ENCODE data around the gene ZFYVE1.
"Not testable (repeated sequence)": the region's sequence is repeated elsewhere in the genome, so short reads cannot be mapped to it uniquely, and the experiment has no call there.

ZFYVE1 gene

DNA sequence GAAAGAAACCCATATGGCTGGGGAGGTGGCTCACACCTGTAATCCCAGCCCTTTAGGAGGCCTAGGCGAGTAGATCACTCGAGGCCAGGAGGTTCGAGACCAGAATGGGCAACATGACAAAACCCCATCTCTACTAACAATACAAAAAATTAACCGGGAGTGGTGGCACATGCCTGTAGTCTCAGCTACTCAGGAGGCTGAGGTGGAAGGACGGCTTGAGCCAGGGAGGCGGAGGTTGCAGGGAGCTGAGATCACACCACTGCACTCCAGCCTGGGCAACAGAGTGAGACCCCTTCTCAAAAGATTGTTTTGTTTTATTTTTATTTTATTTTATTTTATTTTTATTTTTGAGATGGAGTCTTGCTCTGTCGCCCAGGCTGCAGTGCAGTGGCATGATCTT, 15.7 kb downstream of the ZFYVE1 start:
- not testable (repeated sequence) for H3K4me3 ChIP-seq (ENCODE audit: low read length)

DNA sequence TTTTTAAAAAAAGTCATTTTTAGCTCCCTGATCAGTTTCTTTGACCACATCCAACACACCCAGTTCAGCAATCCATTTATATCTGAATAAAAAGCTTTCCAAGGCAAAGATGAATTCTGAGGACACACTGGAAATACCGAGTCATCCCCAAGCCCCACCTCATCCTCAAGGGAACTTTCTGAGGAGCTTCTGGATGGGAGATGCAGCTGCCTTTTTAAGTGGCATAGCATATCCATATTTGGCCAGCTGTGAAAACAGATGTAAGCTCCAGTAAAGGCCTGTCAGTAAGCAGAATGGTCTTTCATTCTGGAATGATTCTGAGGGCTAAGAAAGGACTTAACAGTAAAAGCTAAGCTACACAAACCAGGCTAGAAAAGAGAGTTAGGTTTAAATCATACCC, 18.4 kb downstream of the ZFYVE1 start:
- H3K4me3 ChIP-seq (ENCODE audit: low read length): no peak overlapping the region
- DNase-seq (ENCODE audit: low read depth, low spot score): no peak

More for the DNA sequence above, 15.7 kb downstream of the ZFYVE1 start:
- not testable (repeated sequence) for DNase-seq (ENCODE audit: low read depth, low spot score)

DNA sequence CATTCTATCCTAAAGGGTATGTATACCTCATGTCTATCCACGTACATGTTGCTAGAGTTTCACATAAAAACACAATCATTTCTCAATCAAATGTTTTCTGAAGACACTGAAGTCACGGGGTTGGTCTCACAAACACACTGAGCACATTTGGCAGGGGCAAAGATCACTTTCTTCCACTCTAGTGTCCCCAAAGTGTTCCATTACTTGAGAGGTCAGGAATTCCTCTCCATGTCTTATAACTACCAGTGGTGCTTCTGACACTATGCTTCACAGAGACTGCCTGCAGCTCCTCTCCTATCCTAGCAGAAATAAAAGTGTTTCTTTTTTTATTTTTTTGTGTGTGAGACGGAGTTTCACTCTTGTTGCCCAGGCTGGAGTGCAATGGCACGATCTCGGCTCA, 19.1 kb downstream of the ZFYVE1 start:
- no peak overlapping the region for H3K4me3 ChIP-seq (ENCODE audit: low read length)
- DNase-seq (ENCODE audit: low read depth, low spot score): no peak

DNA sequence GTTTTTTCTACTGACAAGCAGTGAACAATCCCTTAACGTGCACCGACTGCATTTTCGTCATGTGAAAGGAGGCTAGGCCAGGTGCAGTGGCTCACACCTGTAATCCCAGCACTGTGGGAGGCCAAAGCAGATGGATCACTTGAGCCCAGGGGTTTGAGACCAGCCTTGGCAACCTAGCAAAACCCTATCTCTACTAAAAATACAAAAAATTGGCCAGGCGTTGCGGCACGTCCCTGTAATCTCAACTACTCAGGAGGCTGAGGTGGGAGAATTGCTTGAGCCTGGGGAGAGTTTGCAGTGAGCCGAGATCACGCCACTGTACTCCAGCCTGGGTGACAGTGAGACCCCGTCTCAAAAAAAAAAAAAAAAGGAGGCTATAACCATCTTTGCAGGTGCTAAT, 22.3 kb downstream of the ZFYVE1 start:
- not testable (repeated sequence) for H3K4me3 ChIP-seq (ENCODE audit: low read length); DNase-seq (ENCODE audit: low read depth, low spot score)

DNA sequence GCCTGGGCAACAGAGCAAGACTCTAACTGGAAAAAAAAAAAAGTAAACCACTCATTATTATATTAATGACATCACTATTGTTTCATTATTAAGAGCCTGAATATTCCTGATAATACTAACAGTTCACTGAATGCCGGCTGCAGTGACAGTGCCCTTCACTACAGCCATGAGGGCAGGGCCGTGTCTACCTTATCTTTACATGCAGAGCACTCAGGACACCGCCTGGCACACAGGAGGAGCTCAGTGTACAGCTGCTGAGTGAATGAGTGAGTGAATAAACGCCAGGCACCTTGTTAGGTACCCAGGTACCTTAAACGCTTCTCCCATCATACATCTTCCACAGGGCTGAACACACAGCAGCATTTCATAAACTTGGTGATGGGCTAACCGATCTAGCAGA, 23.2 kb downstream of the ZFYVE1 start:
- no peak for DNase-seq (ENCODE audit: low read depth, low spot score)
- no peak overlapping the region for H3K4me3 ChIP-seq (ENCODE audit: low read length)

DNA sequence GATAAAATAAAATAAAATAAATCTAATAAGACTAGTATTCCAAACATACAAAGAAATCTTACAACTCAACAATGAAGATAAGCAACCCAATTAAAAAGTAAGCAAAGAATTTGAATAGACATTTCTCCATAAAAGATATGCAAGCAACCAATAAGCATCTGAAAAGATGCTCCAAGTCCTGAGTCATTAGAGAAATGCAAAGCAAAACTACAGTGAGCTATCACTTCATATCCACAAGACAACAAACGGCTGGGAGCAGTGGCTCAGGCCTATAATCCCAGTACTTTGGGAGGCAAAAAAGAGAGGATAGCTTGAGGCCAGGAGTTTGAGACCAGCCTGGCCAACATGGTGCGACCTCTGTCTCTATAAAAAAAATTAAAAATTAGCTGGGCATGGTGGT, 26.8 kb downstream of the ZFYVE1 start:
- no peak for DNase-seq (ENCODE audit: low read depth, low spot score)
- H3K4me3 ChIP-seq (ENCODE audit: low read length): no peak overlapping the region

DNA sequence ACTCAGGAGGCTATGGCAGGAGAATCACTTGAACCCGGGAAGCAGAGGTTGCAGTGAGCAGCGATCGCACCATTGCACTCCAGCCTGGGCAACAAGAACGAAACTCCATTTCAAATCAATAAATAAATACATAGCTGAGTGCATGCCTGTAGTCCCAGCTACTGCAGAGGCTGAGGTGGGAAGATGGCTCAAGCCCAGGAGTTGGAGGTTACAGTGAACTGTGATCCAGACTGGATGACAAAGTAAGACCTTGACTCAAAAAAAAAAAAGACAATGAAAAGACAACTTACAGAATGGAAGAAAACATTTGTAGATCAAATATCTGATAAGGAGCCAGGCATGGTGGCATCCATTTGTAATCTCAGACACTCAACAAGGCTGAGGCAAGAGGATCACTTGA, 27.6 kb downstream of the ZFYVE1 start:
- H3K4me3 ChIP-seq (ENCODE audit: low read length): no peak overlapping the region
- no peak for DNase-seq (ENCODE audit: low read depth, low spot score)

DNA sequence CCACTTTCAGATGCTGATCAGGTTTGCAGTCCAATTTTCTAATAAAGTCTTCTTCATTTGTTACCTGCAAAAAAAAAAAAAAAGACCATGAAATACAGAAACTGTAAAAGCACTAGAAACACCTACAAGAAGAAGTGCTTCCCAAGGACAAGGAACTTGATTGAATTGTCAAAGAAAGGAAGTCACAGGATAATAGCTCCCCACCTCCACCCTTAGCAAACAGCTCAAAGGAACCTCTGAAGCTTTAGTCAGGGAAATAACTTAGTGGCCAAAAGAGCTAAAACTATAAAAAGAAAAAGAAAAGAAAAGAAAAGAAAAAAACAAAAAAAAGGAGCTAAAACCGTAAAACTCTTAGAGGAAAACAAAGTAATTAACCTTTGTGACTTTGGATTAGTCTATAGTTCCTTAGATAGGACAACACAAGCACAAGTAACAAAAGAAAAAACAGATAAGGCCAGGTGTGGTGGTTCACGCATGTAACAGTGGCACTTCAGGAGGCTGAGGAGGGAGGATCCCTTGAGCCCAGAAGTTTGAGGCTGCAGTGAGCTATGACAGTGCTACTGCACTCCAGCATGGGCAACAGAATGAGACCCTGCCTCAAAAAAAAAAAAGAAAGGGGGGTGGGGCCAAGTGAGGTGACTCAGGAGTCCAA, 28.5 kb downstream of the ZFYVE1 start:
- DNase-seq (ENCODE audit: low read depth, low spot score): no peak
- H3K4me3 ChIP-seq (ENCODE audit: low read length): no peak overlapping the region

DNA sequence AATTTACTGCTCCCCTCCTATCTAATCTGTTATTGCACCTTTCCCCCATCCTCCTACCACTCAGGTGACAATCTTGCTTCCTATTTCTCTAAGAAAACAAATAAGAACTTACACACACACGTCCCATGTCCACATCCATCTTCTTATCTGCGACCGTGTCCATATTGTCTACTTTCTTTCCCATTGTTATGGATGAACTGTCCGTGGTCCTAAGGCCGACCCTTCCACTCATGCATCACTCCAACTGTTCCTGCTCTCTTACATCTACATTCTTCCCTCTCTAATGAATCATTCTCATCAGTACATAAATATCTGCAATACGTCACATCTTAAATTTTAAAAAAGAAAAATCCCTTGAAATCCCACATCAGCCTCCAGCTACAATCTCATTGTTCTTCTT, 30.0 kb downstream of the ZFYVE1 start:
- H3K4me3 ChIP-seq (ENCODE audit: low read length): no peak overlapping the region
- DNase-seq (ENCODE audit: low read depth, low spot score): no peak

DNA sequence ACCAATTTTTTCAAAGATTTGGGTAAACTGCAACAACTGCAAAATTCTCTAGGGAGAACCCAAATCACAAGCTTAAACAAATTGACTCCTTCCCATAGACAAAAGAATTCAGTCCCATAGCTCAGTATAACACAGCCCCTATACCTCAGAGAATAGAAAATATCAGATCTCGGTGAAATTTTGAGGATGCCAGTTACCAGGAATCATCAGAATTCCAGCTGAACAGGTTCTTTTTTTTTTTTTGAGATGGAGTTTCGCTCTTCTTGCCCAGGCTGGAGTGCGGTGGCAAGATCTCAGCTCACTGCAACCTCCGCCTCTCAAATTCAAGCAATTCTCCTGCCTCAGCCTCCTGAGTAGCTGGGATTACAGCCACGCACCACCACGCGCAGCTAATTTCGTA, 36.7 kb downstream of the ZFYVE1 start:
- H3K4me3 ChIP-seq (ENCODE audit: low read length): no peak overlapping the region

DNA sequence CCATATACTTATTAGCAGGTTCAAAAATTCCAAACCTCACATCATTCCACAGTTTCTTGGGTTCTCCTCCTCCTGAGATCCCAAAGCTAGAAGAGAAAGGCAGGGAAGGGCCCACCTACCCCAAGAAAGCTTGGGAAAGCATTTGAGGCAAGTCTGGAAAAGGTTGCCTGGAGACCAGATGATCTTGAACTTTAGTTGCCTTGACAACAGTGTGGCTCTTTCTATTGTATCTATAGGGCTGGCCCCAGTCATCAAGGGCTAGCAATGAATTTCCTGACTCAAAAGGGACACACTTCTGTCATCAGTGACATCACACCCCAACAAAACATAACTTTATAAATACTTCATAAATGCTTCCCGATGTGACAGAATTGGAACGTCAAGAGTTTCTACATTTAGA, 40.0 kb downstream of the ZFYVE1 start:
- no peak overlapping the region for H3K4me3 ChIP-seq (ENCODE audit: low read length)
- DNase-seq (ENCODE audit: low read depth, low spot score): no peak

More for the DNA sequence above, 36.7 kb downstream of the ZFYVE1 start:
- no peak for DNase-seq (ENCODE audit: low read depth, low spot score)

DNA sequence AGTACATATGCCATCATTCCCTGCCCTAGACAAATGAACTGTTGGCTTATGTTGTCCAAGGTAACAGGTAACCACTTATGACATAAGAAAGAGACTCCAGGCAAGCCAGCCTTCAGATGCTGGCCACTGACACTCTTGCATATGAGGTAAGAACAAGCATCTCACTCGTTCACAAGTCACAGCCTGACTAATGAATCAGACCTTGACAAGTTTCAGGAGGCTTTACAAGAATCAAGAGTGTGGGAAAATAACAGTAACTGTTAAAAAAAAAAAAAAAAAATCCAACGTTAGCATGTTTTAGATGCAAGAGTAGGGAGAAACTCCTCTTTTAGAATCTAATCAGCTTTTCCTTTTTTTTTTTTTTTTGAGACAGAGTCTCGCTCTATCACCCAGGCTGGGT, 40.7 kb downstream of the ZFYVE1 start:
- H3K4me3 ChIP-seq (ENCODE audit: low read length): no peak overlapping the region
- DNase-seq (ENCODE audit: low read depth, low spot score): no peak

DNA sequence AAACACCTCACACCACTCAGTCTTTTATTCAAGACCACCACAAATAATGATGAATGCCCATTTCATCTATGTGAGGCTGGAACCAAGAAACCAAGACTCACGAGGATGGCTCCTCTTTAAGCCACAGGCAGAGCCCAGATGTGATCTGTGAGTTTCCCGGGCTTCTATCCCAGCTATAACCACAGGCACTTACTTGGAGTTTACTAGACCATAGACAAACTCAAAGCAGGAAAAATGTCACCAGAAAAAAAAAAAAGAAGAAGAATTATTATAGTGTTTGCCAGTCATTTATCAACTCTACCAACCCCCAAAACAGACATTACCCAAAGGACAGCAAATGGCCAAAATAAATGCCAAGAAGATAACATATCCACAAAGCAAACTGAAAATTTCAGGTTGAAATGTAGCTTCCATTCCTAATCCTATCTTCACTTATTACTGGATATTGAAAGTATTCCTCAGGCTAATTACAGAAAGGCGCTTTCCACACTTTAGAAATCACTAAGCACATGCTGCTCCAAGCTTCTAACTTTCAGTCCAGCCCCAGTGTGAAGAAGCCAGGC, 44.7 kb downstream of the ZFYVE1 start:
- DNase-seq (ENCODE audit: low read depth, low spot score): no peak
- H3K4me3 ChIP-seq (ENCODE audit: low read length): no peak overlapping the region

DNA sequence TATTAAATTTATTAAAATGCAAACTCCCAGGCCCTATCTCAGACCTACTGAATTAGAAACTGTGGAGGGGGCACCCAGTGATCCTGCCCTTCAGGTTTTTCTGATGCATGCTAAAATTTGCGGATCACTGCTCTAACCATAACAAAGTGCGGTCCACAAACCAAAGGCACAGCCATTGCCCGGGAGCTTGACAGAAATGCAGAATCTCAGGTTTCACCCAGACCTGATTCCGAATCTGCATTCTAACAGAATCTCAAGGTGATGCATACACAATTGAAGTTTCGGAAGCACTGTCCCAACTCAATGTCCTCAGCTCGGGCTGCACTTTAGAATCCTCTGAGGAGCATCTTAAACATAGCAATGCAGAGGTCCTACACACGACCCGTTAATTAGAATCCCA, 46.0 kb downstream of the ZFYVE1 start:
- no peak for DNase-seq (ENCODE audit: low read depth, low spot score)
- H3K4me3 ChIP-seq (ENCODE audit: low read length): no peak overlapping the region

DNA sequence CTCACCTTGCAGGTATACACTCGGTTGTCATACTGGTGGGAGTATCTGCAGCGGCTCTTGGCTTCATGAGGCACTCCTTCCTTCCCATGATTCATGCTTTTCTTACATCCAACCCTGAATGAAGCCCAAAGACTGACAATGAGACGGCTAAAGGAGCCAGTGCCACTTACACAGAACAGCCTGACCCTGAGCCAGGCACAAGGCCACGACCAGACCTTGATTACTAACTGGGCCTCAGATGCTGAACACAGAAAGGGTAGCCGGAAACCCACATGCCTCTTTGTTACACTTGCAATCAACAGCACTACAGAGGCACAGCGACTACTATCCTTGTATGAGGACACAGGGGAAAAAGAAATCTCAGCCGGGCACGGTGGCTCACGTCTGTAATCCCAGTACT, 48.0 kb downstream of the ZFYVE1 start:
- no peak overlapping the region for H3K4me3 ChIP-seq (ENCODE audit: low read length)

DNA sequence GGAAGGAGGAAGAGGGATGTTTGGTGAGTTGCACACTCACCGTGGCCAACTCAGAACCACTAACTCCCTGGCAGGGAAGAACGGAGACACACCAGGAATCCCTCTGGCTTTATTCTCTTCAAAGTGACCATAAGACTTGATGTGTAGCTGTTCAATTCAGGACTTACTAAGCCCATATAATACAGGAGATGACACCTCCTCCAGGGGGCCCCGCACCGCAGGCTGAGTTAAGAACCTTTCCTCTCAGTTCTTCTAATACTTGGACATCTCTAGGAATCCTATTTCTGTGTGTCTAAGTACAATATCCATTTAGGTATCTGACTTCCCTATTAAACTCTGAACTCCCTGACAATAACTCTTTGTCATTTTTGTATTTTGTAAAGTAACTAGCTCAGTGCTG, 51.1 kb downstream of the ZFYVE1 start:
- no peak for DNase-seq (ENCODE audit: low read depth, low spot score)
- no peak overlapping the region for H3K4me3 ChIP-seq (ENCODE audit: low read length)

More for the DNA sequence above, 48.0 kb downstream of the ZFYVE1 start:
- no peak for DNase-seq (ENCODE audit: low read depth, low spot score)

DNA sequence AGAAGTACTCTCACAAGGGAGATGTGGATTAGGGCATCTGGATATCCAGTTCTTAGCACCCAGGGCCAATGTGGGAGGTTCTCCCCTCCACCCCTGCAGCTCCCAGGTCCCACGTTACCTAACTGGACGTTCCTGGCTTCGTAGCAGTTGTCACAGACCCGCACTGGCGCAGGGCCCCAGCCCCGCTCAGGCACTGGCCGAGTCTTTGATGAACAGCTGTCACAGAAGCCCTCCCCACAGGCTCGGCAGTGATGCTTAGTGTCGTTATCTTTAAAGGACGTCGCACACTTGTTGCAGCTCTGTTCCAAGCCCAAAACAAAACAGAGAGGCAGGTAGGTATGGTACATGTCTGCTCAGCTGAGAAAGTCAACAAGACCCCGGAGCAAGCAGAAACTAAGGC, 52.2 kb downstream of the ZFYVE1 start:
- no peak overlapping the region for H3K4me3 ChIP-seq (ENCODE audit: low read length)
- DNase-seq (ENCODE audit: low read depth, low spot score): no peak

DNA sequence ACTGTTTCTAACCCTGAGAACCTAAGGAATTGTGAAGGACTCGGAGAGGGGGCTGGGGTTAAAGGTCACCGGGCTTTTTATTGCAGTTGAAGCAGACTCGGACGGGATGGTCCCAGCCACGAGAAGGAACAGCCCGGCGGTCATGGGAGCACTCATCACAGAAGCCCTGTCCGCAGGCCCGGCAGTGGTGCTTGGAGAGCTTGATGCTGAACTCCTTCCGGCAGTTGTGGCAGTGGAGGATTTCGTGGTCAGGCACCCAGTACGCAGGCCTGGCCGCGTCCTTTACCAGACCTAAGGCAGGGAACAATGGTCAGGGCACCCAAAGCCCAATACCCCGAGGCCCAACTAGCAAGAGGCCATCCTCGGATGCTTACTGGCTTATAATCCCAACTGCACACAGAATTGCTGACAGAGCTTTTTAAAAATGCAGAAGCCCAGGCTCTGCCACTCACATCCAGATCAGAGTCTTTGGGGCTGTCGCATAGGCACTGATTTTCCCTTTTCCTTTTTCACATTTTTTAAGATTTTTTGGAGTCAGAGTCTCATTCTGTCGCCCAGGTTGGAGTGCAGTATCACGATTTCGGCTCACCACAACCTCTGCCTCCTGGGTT, 56.0 kb downstream of the ZFYVE1 start:
- H3K4me3 ChIP-seq (ENCODE audit: low read length): no peak overlapping the region
- DNase-seq (ENCODE audit: low read depth, low spot score): no peak

DNA sequence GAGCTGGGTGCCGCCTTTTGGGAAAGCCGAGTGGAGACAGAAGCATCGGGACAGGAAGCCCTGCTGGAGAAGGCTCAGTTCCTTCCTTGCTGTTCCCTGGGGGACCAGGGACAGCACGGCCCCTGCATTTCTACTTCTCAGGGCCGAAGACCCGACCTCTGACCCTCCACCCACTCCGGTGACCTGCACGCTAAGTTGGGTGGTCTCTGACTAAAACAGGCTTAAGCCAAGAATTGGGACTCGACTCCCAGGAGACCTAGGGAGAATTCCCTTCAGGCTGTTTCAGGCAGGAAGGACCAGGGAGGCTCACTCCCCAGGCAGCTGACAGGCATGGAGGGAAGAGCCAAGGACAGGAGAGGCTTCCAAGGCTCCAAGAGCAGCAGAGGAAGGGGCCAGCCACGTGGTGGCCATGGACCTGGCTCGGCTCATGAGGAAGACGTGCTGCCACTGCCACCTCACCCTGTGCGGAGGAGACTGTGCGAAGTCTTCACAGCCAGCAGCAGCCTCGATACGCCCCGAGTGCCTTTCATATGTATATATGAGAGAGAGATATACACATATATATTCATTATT, 56.8 kb downstream of the ZFYVE1 start:
- DNase-seq (ENCODE audit: low read depth, low spot score): no peak
- H3K4me3 ChIP-seq (ENCODE audit: low read length): no peak overlapping the region

DNA sequence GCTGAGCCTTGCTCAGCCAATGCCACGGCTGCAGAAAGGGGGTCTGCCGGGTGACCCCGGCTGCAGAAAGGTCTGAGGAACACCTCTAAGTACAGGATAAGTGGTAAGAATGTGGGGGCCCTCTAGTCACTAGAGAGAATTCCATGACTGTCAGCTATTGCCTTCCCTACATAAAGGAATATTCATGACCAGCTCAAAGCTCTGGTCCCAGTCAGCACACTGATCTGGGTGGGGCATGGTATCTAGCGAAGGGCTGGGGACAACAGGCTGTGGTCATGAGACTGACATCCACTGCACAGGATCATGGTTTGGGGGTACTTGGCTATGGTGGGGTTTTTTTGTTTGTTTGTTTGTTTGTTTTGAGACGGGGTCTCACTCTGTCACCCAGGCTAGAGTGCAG, 58.6 kb downstream of the ZFYVE1 start:
- no peak overlapping the region for H3K4me3 ChIP-seq (ENCODE audit: low read length)
- no peak for DNase-seq (ENCODE audit: low read depth, low spot score)

DNA sequence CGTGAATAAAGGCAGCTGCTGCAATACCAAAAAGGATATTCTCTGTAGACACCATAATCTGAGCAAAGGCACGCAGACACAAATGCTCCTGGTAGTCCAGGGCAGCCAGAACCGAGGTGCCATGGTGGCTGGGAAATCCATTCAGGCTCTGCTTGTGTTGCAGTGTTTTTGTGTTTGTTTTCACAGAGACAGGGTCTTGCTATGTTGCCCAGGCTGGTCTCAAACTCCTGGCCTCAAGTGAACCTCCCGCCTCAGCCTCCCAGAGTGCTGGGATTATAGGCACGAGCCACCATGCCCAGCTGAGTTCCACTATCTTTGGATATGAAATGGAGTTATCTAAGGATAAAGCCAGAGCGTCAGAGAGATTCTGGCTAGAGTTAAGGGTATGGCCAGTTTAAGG, 60.9 kb downstream of the ZFYVE1 start:
- no peak overlapping the region for H3K4me3 ChIP-seq (ENCODE audit: low read length)
- no peak for DNase-seq (ENCODE audit: low read depth, low spot score)
